Glutamatergic neuron (in vitro differentiated cells): Measurements from ENCODE around the gene MEIOC. TPM values are rescaled to one million over a fixed set of nuclear protein-coding genes. Genes with fewer than 3 reads are reported as not detected.

Experiments used
- DNase-seq: peaks from one replicate; pipeline ENCODE4 v3.0.0; 2022
- H3K27ac Mint-ChIP-seq: one replicate; pipeline ENCODE4 v1.8.0; 2020; ENCODE audit warnings: mild to moderate bottlenecking, mixed read lengths, inconsistent platforms; ENCODE audit not compliant: unreplicated experiment
- H3K27me3 Mint-ChIP-seq: one replicate; pipeline ENCODE4 v1.8.0; 2020; ENCODE audit warnings: mild to moderate bottlenecking, moderate library complexity, mixed read lengths, inconsistent platforms; ENCODE audit not compliant: unreplicated experiment
- H3K36me3 Mint-ChIP-seq: one replicate; pipeline ENCODE4 v1.8.0; 2020; ENCODE audit warnings: mild to moderate bottlenecking, mixed read lengths, inconsistent platforms; ENCODE audit not compliant: unreplicated experiment
- H3K4me1 Mint-ChIP-seq: one replicate; pipeline ENCODE4 v1.8.0; 2020; ENCODE audit warnings: mild to moderate bottlenecking, low read depth, mixed read lengths, inconsistent platforms; ENCODE audit not compliant: unreplicated experiment
- H3K4me3 Mint-ChIP-seq: one replicate; pipeline ENCODE4 v1.8.0; 2020; ENCODE audit warnings: mild to moderate bottlenecking, mixed read lengths, inconsistent platforms; ENCODE audit not compliant: unreplicated experiment
- H3K9me3 Mint-ChIP-seq: one replicate; pipeline ENCODE4 v1.8.0; 2020; ENCODE audit warnings: mild to moderate bottlenecking, moderate library complexity, mixed read lengths, inconsistent platforms; ENCODE audit not compliant: unreplicated experiment
- CTCF ChIP-seq: fragments of 200-600 bp; sonication (generic); IDR thresholded peaks from one replicate; pipeline ENCODE4 v1.5.0; 2021; ENCODE audit not compliant: partially characterized antibody, unreplicated experiment
- long read RNA-seq: library from polyadenylated mRNA; unstranded; transcript quantifications from one replicate; pipeline ENCODE4 v2.0.0, GENCODE V29; 2020; ENCODE audit not compliant: unreplicated experiment
- total RNA-seq: library from RNA; stranded (reverse); fragmentation: NEBNext Ultra II Directional; extraction: Animal tissue kit (Norgen Biotek cat#: 25700); gene quantifications from one replicate; pipeline ENCODE4 v1.2.1, GENCODE V29; 2021; ENCODE audit not compliant: unreplicated experiment

MEIOC gene
- total RNA-seq: not detected
- long read RNA-seq: 0 reads

- Mint-ChIP-seq H3K27ac (no peak within 1 kb of the TSS), H3K4me3 (peak within 1 kb of the TSS; percentile 64), H3K9me3 (peaks cover 2% of the 10 kb centered on the region), H3K36me3 (no peaks in the 10 kb centered on the region), H3K4me1 (no peaks in the 10 kb centered on the region), H3K27me3 (peaks cover 12% of the 10 kb centered on the region)
- TF ChIP-seq CTCF: no peak
- DNase-seq: peak; percentile 45
Measured at GRCh38 chr17:44655983-44656710, at the start of gene MEIOC. Gene MEIOC (plus strand): TSS chr17:44656468. CDS start chr17:44656614, 146 bp downstream.

- H3K36me3 Mint-ChIP-seq: no peaks in the 10 kb centered on the region
- H3K9me3 Mint-ChIP-seq: peaks cover 2% of the 10 kb centered on the region
- H3K4me1 Mint-ChIP-seq: peaks cover 6% of the 10 kb centered on the region
Measured at GRCh38 chr17:44606658-44607057, 49.6 kb upstream of the MEIOC start.

GRCh38 chr17:44607836-44608690 lies 48.2 kb upstream of the MEIOC start:
- H3K27ac Mint-ChIP-seq: no peak overlapping the region
- peaks cover 6% of the 10 kb centered on the region for H3K4me1 Mint-ChIP-seq
- H3K9me3 Mint-ChIP-seq: peaks cover 2% of the 10 kb centered on the region
- H3K36me3 Mint-ChIP-seq: no peaks in the 10 kb centered on the region
- H3K4me3 Mint-ChIP-seq: no peak overlapping the region
- peaks cover 1% of the 10 kb centered on the region for H3K27me3 Mint-ChIP-seq
- DNase-seq: no peak
- no peak for TF ChIP-seq CTCF

More at GRCh38 chr17:44606658-44607057, 49.6 kb upstream of the MEIOC start:
- H3K27me3 Mint-ChIP-seq: peaks cover 3% of the 10 kb centered on the region
- no peak for TF ChIP-seq CTCF
- no peak overlapping the region for H3K4me3 Mint-ChIP-seq
- DNase-seq: no peak
- H3K27ac Mint-ChIP-seq: no peak overlapping the region

- H3K36me3 Mint-ChIP-seq: no peaks in the 10 kb centered on the region
- no peak overlapping the region for H3K4me3 Mint-ChIP-seq
- peaks cover 3% of the 10 kb centered on the region for H3K27me3 Mint-ChIP-seq
- TF ChIP-seq CTCF: no peak
- DNase-seq: no peak
- peaks cover 6% of the 10 kb centered on the region for H3K4me1 Mint-ChIP-seq
- peaks cover 2% of the 10 kb centered on the region for H3K9me3 Mint-ChIP-seq
- no peak overlapping the region for H3K27ac Mint-ChIP-seq
Measured at GRCh38 chr17:44608727-44609435, 47.4 kb upstream of the MEIOC start.
